ENCODE measurements around the gene DNASE1L1.

- no peak for TF ChIP-seq ZNF202 (tag by site-specific recombination; IDR thresholded peaks at IDR 0.05; ENCODE audit: borderline replicate concordance)
- TF ChIP-seq ZNF266 (tag by site-specific recombination; IDR thresholded peaks at IDR 0.05; ENCODE audit: low read depth) = no peak
- TF ChIP-seq CTCF (tag by site-specific recombination; IDR thresholded peaks at IDR 0.05) = no peak
- no peak for TF ChIP-seq KLF7 (tag by site-specific recombination; IDR thresholded peaks at IDR 0.05; ENCODE audit: borderline replicate concordance)
Measured at GRCh38 chrX:154367474-154368308, 41.4 kb downstream of the DNASE1L1 start.

Measured in HEK293 (cell line).